ENCODE results near the gene PRKACA.

PRKACA gene

DNA sequence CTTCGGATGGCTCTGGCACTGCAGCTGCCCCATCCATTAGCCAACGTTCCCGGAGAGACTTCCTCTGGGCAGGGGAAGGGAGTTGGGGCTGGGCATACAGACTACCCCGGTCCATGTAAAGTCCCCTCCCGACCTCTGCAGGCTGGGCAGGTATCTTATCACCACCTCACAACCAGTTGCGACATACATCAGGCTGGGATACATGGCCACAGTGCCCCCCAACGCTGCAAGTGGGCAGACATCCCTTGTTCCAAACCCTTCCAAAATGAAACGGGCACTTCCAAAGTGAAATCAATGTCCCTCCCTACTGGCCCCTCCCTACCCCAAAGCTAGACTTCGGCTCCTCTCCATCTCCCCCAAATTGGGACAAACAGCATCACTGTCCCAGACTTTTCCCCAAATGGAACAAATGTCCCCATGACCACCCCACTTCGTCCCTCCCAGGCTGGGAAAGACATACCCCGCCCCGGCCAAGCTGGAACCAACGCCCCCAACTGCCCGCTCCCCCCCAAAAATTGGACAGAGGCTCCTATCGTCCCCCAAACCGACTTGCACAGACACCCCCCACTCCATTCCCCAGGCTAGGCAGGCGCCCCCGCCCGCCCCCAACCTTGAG lies 60.7 kb downstream of the PRKACA start:
- no peak for DNase-seq (ENCODE audit: low read depth, low spot score)
- peak overlapping the region; percentile 32 for H3K4me3 ChIP-seq (ENCODE audit: low read depth, low read length)
- TF ChIP-seq, protein P1, sequence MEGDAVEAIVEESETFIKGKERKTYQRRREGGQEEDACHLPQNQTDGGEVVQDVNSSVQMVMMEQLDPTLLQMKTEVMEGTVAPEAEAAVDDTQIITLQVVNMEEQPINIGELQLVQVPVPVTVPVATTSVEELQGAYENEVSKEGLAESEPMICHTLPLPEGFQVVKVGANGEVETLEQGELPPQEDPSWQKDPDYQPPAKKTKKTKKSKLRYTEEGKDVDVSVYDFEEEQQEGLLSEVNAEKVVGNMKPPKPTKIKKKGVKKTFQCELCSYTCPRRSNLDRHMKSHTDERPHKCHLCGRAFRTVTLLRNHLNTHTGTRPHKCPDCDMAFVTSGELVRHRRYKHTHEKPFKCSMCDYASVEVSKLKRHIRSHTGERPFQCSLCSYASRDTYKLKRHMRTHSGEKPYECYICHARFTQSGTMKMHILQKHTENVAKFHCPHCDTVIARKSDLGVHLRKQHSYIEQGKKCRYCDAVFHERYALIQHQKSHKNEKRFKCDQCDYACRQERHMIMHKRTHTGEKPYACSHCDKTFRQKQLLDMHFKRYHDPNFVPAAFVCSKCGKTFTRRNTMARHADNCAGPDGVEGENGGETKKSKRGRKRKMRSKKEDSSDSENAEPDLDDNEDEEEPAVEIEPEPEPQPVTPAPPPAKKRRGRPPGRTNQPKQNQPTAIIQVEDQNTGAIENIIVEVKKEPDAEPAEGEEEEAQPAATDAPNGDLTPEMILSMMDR (IDR thresholded peaks at IDR 0.05; ENCODE audit: low read depth, low read length) = no peak
- in situ Hi-C loops (cut with HindIII; ENCODE audit: low sequenced_read_pairs) = no loop called here

DNA sequence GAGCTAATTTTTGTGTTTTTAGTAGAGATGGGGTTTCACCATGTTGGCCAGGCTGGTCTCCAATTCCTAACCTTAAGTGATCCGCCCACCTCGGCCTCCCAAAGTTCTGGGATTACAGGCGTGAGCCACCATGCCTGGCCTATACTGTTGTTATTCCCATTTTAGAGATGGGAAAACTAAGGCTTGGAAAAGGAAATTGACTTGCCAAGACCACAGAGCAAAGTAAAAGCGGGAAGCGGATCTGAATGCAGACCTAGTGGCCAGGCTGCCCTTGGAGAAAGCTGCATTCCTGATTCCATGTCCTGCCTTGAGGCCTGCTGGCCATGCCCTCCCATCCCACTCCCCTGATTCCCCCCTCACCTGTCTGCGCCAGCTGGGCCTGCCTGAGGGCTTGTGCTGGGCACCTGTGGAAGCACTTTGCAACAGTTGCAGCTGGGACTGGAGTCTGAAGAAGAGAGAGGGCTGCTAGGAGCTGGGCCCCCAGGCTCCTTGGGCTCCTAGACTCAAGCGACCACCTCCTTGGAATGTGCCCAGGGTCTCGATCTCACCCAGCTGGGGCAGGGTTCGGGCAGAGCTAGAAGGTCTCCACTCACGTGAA lies 61.4 kb downstream of the PRKACA start:
- TF ChIP-seq, protein P1 (IDR thresholded peaks at IDR 0.05; ENCODE audit: low read depth, low read length) = no peak
- no peak for DNase-seq (ENCODE audit: low read depth, low spot score)
- H3K4me3 ChIP-seq (ENCODE audit: low read depth, low read length) = no peak overlapping the region
- in situ Hi-C loops (cut with HindIII; ENCODE audit: low sequenced_read_pairs) = no loop called here

DNA sequence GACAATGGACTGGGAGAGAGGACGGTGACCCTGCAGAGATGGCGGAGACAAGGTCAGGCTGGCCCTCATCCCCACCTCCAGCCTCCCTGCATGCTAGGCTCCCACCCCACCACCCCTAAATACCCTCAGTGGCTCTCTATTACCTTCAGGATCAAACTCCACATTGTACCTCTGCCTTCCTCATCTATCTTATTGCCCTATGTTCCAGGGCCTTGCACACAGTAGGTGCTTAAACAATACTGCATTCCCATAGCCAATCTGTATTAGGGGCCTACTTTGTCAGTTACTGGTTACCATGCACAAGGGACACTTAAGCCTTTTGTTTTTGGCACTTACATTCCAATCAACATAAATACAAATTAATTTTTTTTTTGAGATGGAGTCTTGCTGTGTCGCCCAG lies 62.2 kb downstream of the PRKACA start:
- DNase-seq (ENCODE audit: low read depth, low spot score) = no peak
- no peak overlapping the region for H3K4me3 ChIP-seq (ENCODE audit: low read depth, low read length)
- in situ Hi-C loops (cut with HindIII; ENCODE audit: low sequenced_read_pairs) = no loop called here
- TF ChIP-seq, protein P1 (IDR thresholded peaks at IDR 0.05; ENCODE audit: low read depth, low read length) = no peak

DNA sequence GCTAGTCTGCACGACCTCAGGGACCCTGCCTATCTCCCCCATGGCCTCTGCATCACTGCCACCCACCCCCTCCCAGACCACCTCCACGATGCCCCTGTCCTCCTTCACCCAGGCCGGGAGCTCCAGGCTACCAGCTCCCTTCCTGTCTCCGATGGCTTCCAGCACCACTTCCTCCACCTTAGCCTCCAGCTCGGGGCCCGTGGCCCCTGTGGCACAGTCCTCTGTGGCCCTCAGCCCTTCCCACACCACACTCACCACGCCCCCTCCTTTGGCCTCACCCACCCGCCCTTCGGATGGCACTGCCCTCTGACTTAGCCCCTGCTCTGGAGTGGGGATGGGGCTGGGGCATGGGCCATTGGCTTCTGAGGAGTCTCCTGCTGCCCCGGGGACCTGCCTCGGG lies 62.8 kb downstream of the PRKACA start:
- H3K4me3 ChIP-seq (ENCODE audit: low read depth, low read length) = no peak overlapping the region
- DNase-seq (ENCODE audit: low read depth, low spot score) = no peak
- TF ChIP-seq, protein P1 (IDR thresholded peaks at IDR 0.05; ENCODE audit: low read depth, low read length) = no peak
- in situ Hi-C loops (cut with HindIII; ENCODE audit: low sequenced_read_pairs) = no loop called here

DNA sequence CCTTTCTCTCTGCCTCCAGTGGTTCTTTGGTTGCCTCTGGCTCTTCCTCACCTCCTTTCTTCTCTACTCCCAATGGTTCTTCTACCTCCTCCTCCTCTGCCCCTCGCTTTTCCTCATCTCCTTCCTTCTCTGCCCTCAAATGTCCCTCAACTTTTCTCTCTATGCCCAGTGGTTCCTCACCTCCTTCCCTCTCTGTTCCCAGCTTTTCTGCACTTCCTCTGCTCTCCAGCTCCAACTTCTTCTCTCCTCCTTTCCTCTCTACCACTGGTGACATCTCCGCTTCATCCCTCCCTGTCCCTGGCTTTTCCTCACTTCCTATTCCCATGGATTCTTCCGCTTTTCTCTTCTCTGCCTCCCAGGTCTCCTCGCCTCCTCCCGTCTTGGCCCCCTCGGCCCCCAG lies 63.5 kb downstream of the PRKACA start:
- in situ Hi-C loops (cut with HindIII; ENCODE audit: low sequenced_read_pairs) = no loop called here
- DNase-seq (ENCODE audit: low read depth, low spot score) = no peak
- TF ChIP-seq, protein P1 (IDR thresholded peaks at IDR 0.05; ENCODE audit: low read depth, low read length) = no peak
- no peak overlapping the region for H3K4me3 ChIP-seq (ENCODE audit: low read depth, low read length)

DNA sequence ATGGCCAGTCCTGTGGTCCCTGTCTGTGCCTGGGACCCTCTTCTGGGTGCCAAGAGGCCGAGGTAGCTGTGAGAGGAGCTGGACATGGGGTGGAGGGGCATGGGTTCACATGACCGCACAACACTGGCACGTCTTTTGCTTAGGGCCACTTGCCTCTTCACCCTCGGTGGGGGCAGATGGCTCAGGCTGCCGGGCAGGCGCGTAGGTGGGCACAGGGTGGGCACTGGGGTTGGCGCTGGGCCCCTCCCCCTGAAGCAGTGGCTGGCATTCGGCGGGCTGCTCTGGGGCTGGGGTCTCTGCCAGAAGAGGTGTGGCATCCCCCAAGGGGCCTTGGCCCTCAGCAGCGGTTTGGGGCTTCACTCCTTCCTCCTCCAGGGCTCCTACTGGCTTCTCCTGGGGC lies 64.1 kb downstream of the PRKACA start:
- H3K4me3 ChIP-seq (ENCODE audit: low read depth, low read length) = no peak overlapping the region
- TF ChIP-seq, protein P1 (IDR thresholded peaks at IDR 0.05; ENCODE audit: low read depth, low read length) = no peak
- in situ Hi-C loops (cut with HindIII; ENCODE audit: low sequenced_read_pairs) = no loop called here
- no peak for DNase-seq (ENCODE audit: low read depth, low spot score)

Measured in astrocyte of the spinal cord (primary cell).